T-cell (primary cell): ENCODE measurements around the gene NDST3. TPM values are rescaled to one million over a fixed set of nuclear protein-coding genes. Genes with fewer than 3 reads are reported as not detected.

Experiments
- ATAC-seq, 4 experiments: fragments of 200-7000 bp in 3 of 4; fragments of 150-1000 bp in 1 of 4; cut with Tn5 transposase; replicated peaks in 1 of 4; 1 replicate in 3 of 4; 2 replicates in 1 of 4; pipeline ENCODE4 v1.10.0; 2021; ENCODE audit warnings: moderate library complexity in 3 of 4, mild to moderate bottlenecking in 2 of 4, moderate number of reproducible peaks in 1 of 4
- CTCF ChIA-PET, 2 donors: fragments of 300-600 bp; sonication (Branson Sonifier 250); formaldehyde crosslinking; loops; one replicate each; lab custom pipeline; 2022; ENCODE audit warnings: antibody characterized with exemption in 2 of 2; lab: Charles Lee
- POLR2A ChIA-PET, 2 donors: fragments of 300-600 bp; sonication (Branson Sonifier 250); formaldehyde crosslinking; loops; one replicate each; lab custom pipeline; 2022; ENCODE audit warnings: antibody characterized with exemption in 2 of 2; lab: Charles Lee
- DNase-seq, 35 experiments: peaks; one replicate each; pipeline versions ENCODE4 v3.0.0 to v3.0.0-alpha.2; 2013 to 2023
- H3K27ac ChIP-seq: one replicate; pipeline ENCODE4 v1.5.1; 2013; ENCODE audit warnings: low read length
- H3K27me3 ChIP-seq, 2 experiments: replicated peaks in 1 of 2; 1 replicate in 1 of 2; 2 replicates in 1 of 2; pipeline versions ENCODE4 v1.6.1 to v1.7.0; 2013; ENCODE audit warnings: low read length in 1 of 2, mixed read lengths in 1 of 2; ENCODE audit not compliant: control insufficient read depth in 2 of 2, insufficient read depth in 2 of 2; ENCODE audit errors: extremely low read depth in 1 of 2
- H3K36me3 ChIP-seq, 2 donors: 1 replicate in 1 of 2; 2 replicates in 1 of 2; pipeline versions ENCODE4 v1.6.1 to v1.7.0; 2013; ENCODE audit warnings: low read length in 1 of 2; ENCODE audit not compliant: control insufficient read depth in 2 of 2, insufficient read depth in 1 of 2; ENCODE audit errors: extremely low read depth in 1 of 2
- H3K4me1 ChIP-seq, 2 experiments: 1 replicate in 1 of 2; 2 replicates in 1 of 2; pipeline versions ENCODE4 v1.6.1 to v1.7.0; 2013; ENCODE audit warnings: low read length in 2 of 2, mixed read lengths in 1 of 2; ENCODE audit not compliant: insufficient read depth in 2 of 2, control insufficient read depth in 1 of 2; ENCODE audit errors: extremely low read depth in 1 of 2
- H3K4me3 ChIP-seq, 2 donors: 1 replicate in 1 of 2; 2 replicates in 1 of 2; pipeline versions ENCODE4 v1.5.1 to v1.7.0; 2013; ENCODE audit warnings: mild to moderate bottlenecking in 2 of 2, low read length in 1 of 2, moderate library complexity in 1 of 2; ENCODE audit not compliant: control insufficient read depth in 1 of 2; ENCODE audit errors: extremely low read depth in 1 of 2
- H3K9me3 ChIP-seq: 2 replicates; pipeline ENCODE4 v1.7.0; 2013
- H3K27ac Mint-ChIP-seq, 2 donors: one replicate each; pipeline ENCODE4 v1.8.0; 2020 to 2021; ENCODE audit warnings: mild to moderate bottlenecking in 2 of 2, mixed read lengths in 2 of 2
- H3K27me3 Mint-ChIP-seq, 2 donors: one replicate each; pipeline ENCODE4 v1.8.0; 2021 to 2022; ENCODE audit warnings: mixed read lengths in 2 of 2
- H3K36me3 Mint-ChIP-seq: one replicate; pipeline ENCODE4 v1.8.0; 2021; ENCODE audit warnings: mixed read lengths
- H3K4me1 Mint-ChIP-seq, 3 donors: one replicate each; pipeline ENCODE4 v1.8.0; 2020 to 2022; ENCODE audit warnings: mixed read lengths in 3 of 3, mild to moderate bottlenecking in 1 of 3
- H3K4me3 Mint-ChIP-seq, 3 donors: one replicate each; pipeline ENCODE4 v1.8.0; 2020 to 2022; ENCODE audit warnings: mild to moderate bottlenecking in 3 of 3, mixed read lengths in 3 of 3, moderate library complexity in 3 of 3
- H3K9me3 Mint-ChIP-seq, 3 donors: one replicate each; pipeline ENCODE4 v1.8.0; 2020 to 2022; ENCODE audit warnings: mixed read lengths in 3 of 3
- WGBS: methylation state at CpG from one replicate; pipeline ENCODE4 v1.1.5; 2013; ENCODE audit warnings: missing lambda C conversion rate; ENCODE audit not compliant: insufficient coverage; 5-methylcytosine and 5-hydroxymethylcytosine counted together
- total RNA-seq, 35 experiments: library from RNA in 6 of 35; stranded (reverse) in 6 of 35; fragments of 120-200 nt in 1 of 35; gene quantifications; one replicate each; pipeline versions ENCODE4 v1.2.1 to v1.2.4 and lab custom pipeline; 2013 to 2026

Gene NDST3
- total RNA-seq, 5 donors from 2014 or later (not counting 1 experiment from before 2014, with no cell fraction given): not detected

GRCh38 chr4:118033148-118034052, 886 bp upstream of the NDST3 start:
- H3K9me3 Mint-ChIP-seq: no peaks in the 10 kb centered on the region
- Histone ChIP-seq H3K4me3 (peak overlapping the region in 1 of 2 donors; percentile 83), H3K9me3 (no peaks in the 10 kb centered on the region), H3K27me3 (peaks cover 0 to 20% of the 10 kb centered on the region in 2 experiments), H3K27ac (no peak overlapping the region), H3K4me1 (peaks cover 0 to 4% of the 10 kb centered on the region in 2 experiments), H3K36me3 (no peaks in the 10 kb centered on the region)
- H3K4me3 Mint-ChIP-seq: peak overlapping the region in 2 of 3 donors; percentile 28 to 63
- 2% methylated on average over 89 of the region's 100 CpGs for WGBS
- ChIA-PET CTCF (no interaction called here), POLR2A (no interaction called here)
- no peak overlapping the region for H3K27ac Mint-ChIP-seq
- peaks cover 16 to 32% of the 10 kb centered on the region in 2 donors for H3K27me3 Mint-ChIP-seq
- no peaks in the 10 kb centered on the region for H3K36me3 Mint-ChIP-seq
- ATAC-seq (no peak), DNase-seq (no peak)
- peaks cover 7 to 10% (median 10%) of the 10 kb centered on the region in 3 donors for H3K4me1 Mint-ChIP-seq

GRCh38 chr4:118035309-118035708, 1.0 kb downstream of the NDST3 start:
- peaks cover 0 to 20% of the 10 kb centered on the region in 2 experiments for H3K27me3 ChIP-seq
- H3K9me3 ChIP-seq: no peaks in the 10 kb centered on the region
- no peak overlapping the region for H3K27ac ChIP-seq
- Mint-ChIP-seq H3K9me3 (no peaks in the 10 kb centered on the region), H3K27ac (no peak overlapping the region), H3K27me3 (peaks cover 16 to 32% of the 10 kb centered on the region in 2 donors), H3K36me3 (no peaks in the 10 kb centered on the region), H3K4me3 (no peak overlapping the region), H3K4me1 (peaks cover 7 to 10% (median 10%) of the 10 kb centered on the region in 3 donors)
- no CpG with 5 or more reads among the region's 1 CpG for WGBS
- CTCF ChIA-PET: no interaction called here
- no peak for ATAC-seq
- H3K4me3 ChIP-seq: no peak overlapping the region
- no peaks in the 10 kb centered on the region for H3K4me1 ChIP-seq
- POLR2A ChIA-PET: no interaction called here
- no peak for DNase-seq
- H3K36me3 ChIP-seq: no peaks in the 10 kb centered on the region

- Mint-ChIP-seq H3K9me3 (no peaks in the 10 kb centered on the region), H3K36me3 (no peaks in the 10 kb centered on the region), H3K4me1 (peaks cover 7 to 10% (median 10%) of the 10 kb centered on the region in 3 donors), H3K4me3 (no peak overlapping the region), H3K27ac (no peak overlapping the region), H3K27me3 (peaks cover 16 to 27% of the 10 kb centered on the region in 2 donors)
- no peaks in the 10 kb centered on the region for H3K9me3 ChIP-seq
- ChIA-PET CTCF (no interaction called here), POLR2A (no interaction called here)
- no peak for DNase-seq
- H3K36me3 ChIP-seq: no peaks in the 10 kb centered on the region
- H3K27ac ChIP-seq: no peak overlapping the region
- peaks cover 0 to 18% of the 10 kb centered on the region in 2 experiments for H3K27me3 ChIP-seq
- no peak overlapping the region for H3K4me3 ChIP-seq
- no peak for ATAC-seq
- no CpG with 5 or more reads among the region's 2 CpGs for WGBS
- H3K4me1 ChIP-seq: no peaks in the 10 kb centered on the region
Observed at GRCh38 chr4:118036336-118036735, 2.0 kb downstream of the NDST3 start.

GRCh38 chr4:118037955-118038354, 3.7 kb downstream of the NDST3 start:
- no peaks in the 10 kb centered on the region for H3K36me3 ChIP-seq
- H3K27me3 ChIP-seq: peaks cover 0 to 11% of the 10 kb centered on the region in 2 experiments
- ChIA-PET POLR2A (no interaction called here), CTCF (no interaction called here)
- H3K27ac ChIP-seq: no peak overlapping the region
- no peaks in the 10 kb centered on the region for H3K9me3 ChIP-seq
- Mint-ChIP-seq H3K9me3 (no peaks in the 10 kb centered on the region), H3K4me1 (peaks cover 6 to 7% (median 6%) of the 10 kb centered on the region in 3 donors), H3K27ac (no peak overlapping the region), H3K36me3 (no peaks in the 10 kb centered on the region), H3K27me3 (peaks cover 9 to 10% of the 10 kb centered on the region in 2 donors), H3K4me3 (no peak overlapping the region)
- WGBS: no CpG with 5 or more reads among the region's 1 CpG
- H3K4me1 ChIP-seq: no peaks in the 10 kb centered on the region
- ATAC-seq (no peak), DNase-seq (no peak)
- H3K4me3 ChIP-seq: no peak overlapping the region

- Mint-ChIP-seq H3K36me3 (no peaks in the 10 kb centered on the region), H3K9me3 (peaks cover 9 to 16% (median 10%) of the 10 kb centered on the region in 3 donors), H3K4me1 (no peaks in the 10 kb centered on the region), H3K27ac (no peak overlapping the region), H3K4me3 (no peak overlapping the region), H3K27me3 (no peaks in the 10 kb centered on the region)
- Histone ChIP-seq H3K27ac (no peak overlapping the region), H3K27me3 (no peaks in the 10 kb centered on the region), H3K4me3 (no peak overlapping the region), H3K36me3 (no peaks in the 10 kb centered on the region), H3K9me3 (no peaks in the 10 kb centered on the region), H3K4me1 (no peaks in the 10 kb centered on the region)
- DNase-seq: no peak
- 33% methylated on average over 1 of the region's 2 CpGs for WGBS
- ChIA-PET POLR2A (no interaction called here), CTCF (no interaction called here)
- ATAC-seq: no peak
Observed at GRCh38 chr4:118046323-118046722, 12.0 kb downstream of the NDST3 start.

- H3K27ac Mint-ChIP-seq: no peak overlapping the region
- ATAC-seq (no peak), DNase-seq (no peak)
- H3K4me1 Mint-ChIP-seq: no peaks in the 10 kb centered on the region
- no peaks in the 10 kb centered on the region for H3K4me1 ChIP-seq
- WGBS: no CpG with 5 or more reads among the region's 3 CpGs
- H3K9me3 ChIP-seq: no peaks in the 10 kb centered on the region
- H3K36me3 Mint-ChIP-seq: no peaks in the 10 kb centered on the region
- no peak overlapping the region for H3K4me3 Mint-ChIP-seq
- POLR2A ChIA-PET: no interaction called here
- CTCF ChIA-PET: no interaction called here
- no peaks in the 10 kb centered on the region for H3K36me3 ChIP-seq
- no peak overlapping the region for H3K4me3 ChIP-seq
- no peaks in the 10 kb centered on the region for H3K27me3 Mint-ChIP-seq
- no peaks in the 10 kb centered on the region for H3K27me3 ChIP-seq
- peaks cover 10 to 22% (median 10%) of the 10 kb centered on the region in 3 donors for H3K9me3 Mint-ChIP-seq
- H3K27ac ChIP-seq: no peak overlapping the region
Observed at GRCh38 chr4:118047043-118047442, 12.8 kb downstream of the NDST3 start.
